ENCODE data around the gene NCEH1. TPM values are rescaled to one million over a fixed set of nuclear protein-coding genes. Genes with fewer than 3 reads are reported as not detected.
A peak's percentile ranks its signal among the peaks of the same experiment; 100 is the strongest.
"Not testable (repeated sequence)": the region's sequence is repeated elsewhere in the genome, so short reads cannot be mapped to it uniquely, and the experiment has no call there.

The NCEH1 gene
- total RNA-seq, 1 donor from 2014 or later: 4.9 TPM

DNA sequence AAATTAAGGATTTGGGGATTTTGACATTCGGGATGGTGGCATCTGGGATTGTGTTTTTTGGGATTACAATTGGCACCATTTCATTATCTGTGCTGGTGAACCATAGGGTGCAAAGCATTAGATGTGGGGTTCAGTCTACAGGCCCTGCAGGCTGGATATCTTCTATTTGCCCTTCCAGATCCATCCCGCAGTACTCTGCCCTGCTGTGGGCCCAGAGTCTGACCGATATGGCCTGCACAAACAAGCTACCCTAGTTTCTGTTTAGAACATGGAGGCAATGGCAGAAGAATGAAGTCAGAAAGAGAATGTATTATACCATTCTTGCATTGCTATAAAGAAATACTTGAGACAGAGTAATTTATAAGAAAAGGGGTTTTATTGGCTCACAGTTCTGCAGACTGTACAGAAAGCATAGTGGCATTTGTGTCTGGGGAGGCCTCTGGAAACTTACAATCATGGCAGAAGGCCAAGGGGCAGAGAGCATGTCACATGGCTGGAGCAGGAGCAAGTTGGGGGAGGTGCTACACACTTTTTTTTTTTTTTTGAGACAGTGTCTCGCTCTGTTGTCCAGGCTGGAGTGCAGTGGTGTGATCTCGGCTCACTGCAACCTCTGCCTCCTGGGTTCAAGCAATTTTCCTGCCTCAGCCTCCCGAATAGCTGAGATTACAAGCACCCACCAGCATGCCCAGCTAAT is 93.7 kb downstream of the NCEH1 start:
- DNase-seq (ENCODE audit: low spot score in 2 of 2) (no peak), FAIRE-seq (no peak)

DNA sequence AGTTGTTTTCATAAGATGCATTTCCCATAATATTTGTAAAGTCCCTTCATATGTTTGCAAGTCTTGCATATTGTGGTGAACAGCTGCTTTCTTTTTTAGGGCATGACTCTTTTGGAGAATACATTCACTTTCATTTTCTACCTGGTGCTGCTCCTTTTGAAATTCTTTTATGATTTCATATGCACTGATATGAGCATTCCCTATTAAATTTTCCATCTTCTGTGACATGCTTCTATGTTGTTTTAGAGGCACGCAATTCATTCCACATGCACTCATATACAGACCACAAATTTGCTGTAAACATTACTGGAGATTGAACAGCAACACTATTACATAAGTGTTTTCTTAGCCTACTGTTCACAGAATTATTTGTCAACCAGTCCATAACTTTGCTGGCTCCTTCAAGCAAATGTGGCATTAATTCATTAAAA is 94.8 kb downstream of the NCEH1 start:
- FAIRE-seq: no peak
- DNase-seq (ENCODE audit: low spot score in 2 of 2): no peak

DNA sequence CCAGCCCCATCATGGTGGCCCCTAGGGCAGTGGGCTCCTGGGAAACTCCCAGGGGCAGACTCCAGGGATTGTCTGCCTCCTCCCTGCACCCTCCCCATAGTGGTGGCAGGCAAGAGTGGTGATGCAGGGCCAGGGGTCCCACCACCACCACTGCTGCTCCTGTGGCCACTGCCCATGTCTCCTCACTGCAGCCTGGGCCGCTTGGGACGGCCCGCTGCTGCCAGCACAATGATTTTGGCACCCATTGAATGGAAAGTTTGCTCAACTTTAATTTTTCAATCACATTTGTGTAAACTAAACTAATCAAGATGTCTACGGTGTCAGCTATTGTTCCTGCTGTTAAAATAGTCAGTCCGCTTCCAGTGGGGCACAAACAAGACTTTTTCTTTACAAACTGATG is 95.6 kb downstream of the NCEH1 start:
- FAIRE-seq (no peak), DNase-seq (ENCODE audit: low spot score in 2 of 2) (no peak)

- FAIRE-seq: no peak
- DNase-seq (ENCODE audit: low spot score in 2 of 2): no peak
Measured at GRCh38 chr3:172614340-172615274, 96.3 kb downstream of the NCEH1 start.

DNA sequence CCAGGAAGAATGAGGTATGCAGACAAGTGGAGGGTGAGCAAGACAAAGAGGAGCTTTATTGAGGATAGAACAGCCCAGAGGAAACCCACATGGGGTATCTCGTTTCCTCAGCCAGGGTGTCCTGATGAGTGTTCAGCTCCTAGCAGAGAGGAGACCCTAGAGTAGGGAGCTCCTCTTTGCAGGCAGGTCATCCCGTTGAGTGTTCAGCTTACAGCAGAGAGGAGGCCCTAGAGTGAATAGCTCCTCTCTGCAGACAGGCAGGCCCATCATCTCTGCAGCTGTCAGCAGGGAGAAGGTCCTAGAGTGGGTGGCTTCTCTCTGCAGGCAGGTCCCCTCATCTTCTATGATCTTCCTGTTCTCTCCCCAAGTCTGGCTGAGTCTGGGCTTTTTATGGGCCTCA is 97.0 kb downstream of the NCEH1 start:
- FAIRE-seq: no peak
- no peak for DNase-seq (ENCODE audit: low spot score in 2 of 2)

DNA sequence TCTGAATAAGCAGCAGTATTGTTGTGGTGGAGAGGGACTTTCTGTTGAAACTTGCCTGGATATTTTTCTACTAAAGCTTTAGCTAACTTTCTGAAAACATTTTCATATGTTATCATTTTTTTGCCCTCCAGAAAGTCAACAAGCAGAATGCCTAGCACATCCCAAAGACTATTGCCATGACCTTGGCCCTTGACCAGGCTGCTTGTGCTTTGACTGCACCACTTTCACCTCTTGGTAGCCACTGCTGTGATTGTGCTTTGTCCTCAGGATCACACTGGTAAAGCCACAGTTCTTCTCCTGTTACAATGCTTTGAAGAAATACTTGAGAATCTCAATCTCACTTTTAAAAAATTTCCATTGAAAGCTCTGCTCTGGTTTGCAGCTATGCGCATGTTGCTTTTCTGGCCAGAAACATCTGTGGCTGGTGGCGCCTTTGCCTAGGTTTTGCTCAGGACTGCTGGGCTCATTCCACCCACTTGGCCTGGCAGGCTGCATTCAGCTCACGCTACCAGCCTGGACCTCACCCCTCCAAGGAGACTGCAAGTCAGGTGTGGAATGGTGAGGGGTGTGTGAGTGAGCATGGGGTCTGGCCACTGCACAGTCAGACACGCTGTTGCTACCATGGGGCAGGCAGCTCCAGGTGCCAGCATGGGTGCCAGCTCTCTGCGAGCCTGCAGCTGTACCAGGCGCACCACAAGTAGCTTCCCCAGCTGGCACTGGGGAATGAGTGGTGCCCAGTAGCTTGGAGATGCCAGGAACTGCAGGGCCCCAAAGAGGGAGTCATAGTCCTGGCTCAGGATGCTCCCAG is 97.8 kb downstream of the NCEH1 start:
- DNase-seq (ENCODE audit: low spot score in 2 of 2) (no peak), FAIRE-seq (no peak)

- DNase-seq (ENCODE audit: low spot score in 2 of 2): no peak
- no peak for FAIRE-seq
Measured at GRCh38 chr3:172609750-172610149, 101.1 kb downstream of the NCEH1 start.

- FAIRE-seq: no peak
- no peak for DNase-seq (ENCODE audit: low spot score in 2 of 2)
Measured at GRCh38 chr3:172608575-172608974, 102.3 kb downstream of the NCEH1 start.

- FAIRE-seq (no peak), DNase-seq (ENCODE audit: low spot score in 2 of 2) (no peak)
Measured at GRCh38 chr3:172607305-172608121, 103.4 kb downstream of the NCEH1 start.

DNA sequence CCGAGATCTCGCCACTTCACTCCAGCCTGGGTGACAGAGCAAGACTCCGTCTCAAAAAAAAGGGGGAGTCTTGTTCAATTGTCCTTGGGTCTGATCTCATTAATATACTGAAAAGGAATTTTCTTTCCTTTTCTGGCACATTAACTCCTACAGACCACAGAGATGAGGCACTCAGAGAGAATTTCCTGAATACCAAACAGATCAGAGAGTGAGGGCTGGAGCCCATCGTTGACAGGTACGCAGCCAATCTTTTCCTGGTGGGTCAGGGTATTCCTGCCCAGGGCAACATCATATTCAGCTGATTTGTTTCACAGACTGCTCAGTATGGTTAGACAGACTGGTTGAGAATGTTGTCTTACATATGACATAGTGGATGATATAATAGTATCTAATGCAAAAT is 104.8 kb downstream of the NCEH1 start:
- DNase-seq (ENCODE audit: low spot score in 2 of 2) (no peak), FAIRE-seq (no peak)

DNA sequence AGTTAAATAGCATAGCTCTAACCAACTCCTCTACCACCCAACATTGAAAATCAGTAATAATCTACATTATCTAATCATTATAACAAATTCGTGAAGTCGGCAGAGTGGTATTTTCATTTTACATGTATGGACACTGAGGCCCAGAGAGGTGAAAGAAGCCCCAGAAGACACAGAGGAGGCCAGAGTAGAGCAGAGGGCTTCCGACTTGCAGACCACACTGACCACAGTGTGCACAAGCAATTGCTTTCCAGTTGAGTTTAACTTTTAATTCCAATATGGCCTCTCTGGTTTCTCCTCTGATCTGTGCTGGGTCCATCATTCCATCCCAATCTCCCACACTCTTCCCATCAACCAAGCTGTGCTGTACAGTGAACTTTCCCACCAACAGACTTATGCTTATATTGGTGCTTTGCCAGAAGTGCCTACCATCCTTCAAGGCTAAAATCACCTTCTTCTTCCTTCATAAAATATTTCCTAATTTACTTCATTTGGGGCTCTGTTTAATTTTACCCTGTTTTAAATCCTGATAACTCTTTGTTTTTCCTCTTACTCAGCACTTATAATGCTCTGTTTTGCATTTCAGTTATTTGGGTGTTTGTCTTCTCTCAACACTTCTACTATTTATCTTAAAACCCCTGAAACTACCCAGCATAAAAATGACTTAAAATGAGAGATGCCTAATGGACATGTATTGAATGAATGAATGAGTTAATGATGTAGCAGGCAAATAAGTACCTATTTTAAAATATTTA is 105.8 kb downstream of the NCEH1 start:
- no peak for DNase-seq (ENCODE audit: low spot score in 2 of 2)
- FAIRE-seq: no peak

DNA sequence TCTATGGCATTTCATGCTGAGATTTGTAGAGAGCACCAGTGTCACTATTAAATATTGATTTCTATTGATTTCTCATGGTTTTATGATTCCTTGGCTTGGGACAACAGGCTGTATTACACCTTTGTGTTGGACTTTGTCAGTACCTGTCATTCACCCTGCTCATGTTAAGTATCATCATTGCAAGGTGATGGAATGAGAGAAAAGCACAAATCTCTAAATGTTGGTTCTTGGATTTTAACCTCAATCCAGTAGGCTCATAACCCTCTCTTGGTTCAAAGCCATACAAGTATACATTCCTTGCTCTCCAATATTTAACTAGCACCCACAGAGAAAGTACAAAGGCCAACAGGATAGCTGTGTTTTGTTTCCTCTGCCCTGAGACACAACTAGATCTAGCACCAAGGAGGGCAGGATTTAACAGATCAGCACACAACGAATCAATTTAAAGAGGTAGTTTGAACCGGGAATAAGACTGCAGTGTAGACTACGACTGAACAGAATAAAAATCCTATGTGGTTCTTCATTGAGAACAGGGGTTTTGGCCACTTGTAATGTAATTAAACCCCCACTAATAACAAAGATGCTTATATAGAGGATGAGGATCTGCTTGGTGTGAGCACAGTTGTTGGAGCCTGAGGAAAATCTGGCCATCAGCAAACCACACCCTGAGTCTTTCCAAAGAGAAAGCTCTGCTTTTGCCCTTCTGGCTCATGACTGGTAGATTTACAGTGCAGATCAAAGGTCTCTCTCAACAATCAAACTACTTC is 109.6 kb downstream of the NCEH1 start:
- DNase-seq (ENCODE audit: low spot score in 2 of 2): no peak

GRCh38 chr3:172600644-172601065 is 110.2 kb downstream of the NCEH1 start:
- no peak for FAIRE-seq
- DNase-seq (ENCODE audit: low spot score in 2 of 2): no peak

More for the DNA sequence above, 109.6 kb downstream of the NCEH1 start:
- no peak for FAIRE-seq

GRCh38 chr3:172598904-172599303 is 112.0 kb downstream of the NCEH1 start:
- DNase-seq (ENCODE audit: low spot score in 2 of 2) (no peak), FAIRE-seq (no peak)

DNA sequence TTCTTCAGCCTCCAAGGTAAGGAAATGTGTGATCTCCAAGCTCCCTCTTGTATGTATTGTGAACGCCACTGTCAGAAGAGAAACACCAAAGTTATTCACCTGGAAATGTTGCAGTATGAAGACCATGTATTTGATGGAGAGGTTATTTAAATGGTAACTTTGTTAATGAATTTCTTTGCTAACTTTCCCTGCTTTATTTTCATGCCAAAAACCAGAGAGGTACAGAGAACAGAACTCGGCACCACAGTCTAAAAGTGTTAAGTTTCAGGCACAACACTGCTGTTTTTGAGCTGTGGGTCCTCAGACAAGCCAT is 114.5 kb downstream of the NCEH1 start:
- no peak for DNase-seq (ENCODE audit: low spot score in 2 of 2)
- FAIRE-seq: no peak

DNA sequence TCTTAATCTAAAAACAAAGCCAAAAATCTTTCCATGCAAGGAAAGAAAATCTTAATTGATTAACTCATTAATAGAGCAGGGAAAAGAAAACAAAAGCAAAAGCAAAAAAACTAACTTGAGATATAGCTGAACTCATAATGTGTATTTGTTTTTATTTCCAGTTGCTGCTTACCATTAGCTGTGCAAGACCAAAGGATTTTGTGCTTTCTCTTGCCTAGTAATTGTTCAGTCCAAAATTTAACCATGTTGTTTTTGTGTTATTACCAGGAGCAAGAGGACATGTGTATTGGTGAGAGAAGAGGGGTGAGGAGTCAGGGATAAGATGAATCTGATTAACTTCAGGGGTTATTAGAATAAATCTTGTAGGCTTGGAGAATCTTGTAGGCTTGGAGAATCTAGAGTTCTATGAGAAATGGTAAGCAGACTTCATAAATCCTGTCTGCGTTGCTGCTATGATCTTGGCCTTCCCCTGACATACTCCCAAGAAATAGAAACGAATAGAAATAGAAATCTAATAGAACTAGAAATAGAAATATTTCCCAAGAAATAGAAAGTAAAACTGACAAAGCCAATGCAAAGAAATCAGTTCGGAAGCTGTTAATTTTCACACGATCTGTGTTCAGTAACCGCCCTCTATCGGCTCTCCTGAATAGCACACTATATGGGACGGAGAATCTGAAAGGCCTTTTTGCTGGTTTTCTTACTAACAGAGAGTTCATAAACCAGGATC is 115.0 kb downstream of the NCEH1 start:
- FAIRE-seq (no peak), DNase-seq (ENCODE audit: low spot score in 2 of 2) (peak; percentile 25 to 46)

- FAIRE-seq; DNase-seq (ENCODE audit: low spot score in 2 of 2): not testable (repeated sequence)
Measured at GRCh38 chr3:172594900-172595663, 115.8 kb downstream of the NCEH1 start.
